Gastroesophageal sphincter (tissue), 4 donors: ENCODE results near the gene FAU. TPM values are rescaled to one million over a fixed set of nuclear protein-coding genes. Genes with fewer than 3 reads are reported as not detected.

Experiments
- ATAC-seq: fragments of 150-250 bp; one replicate; pipeline ENCODE4 v1.9.1; 2016; ENCODE audit warnings: mild to moderate bottlenecking, moderate library complexity
- H3K27ac ChIP-seq, 4 donors: fragments of 200-600 bp; sonication (generic) in 3 of 4; 1 replicate in 3 of 4; 2 replicates in 1 of 4; pipeline ENCODE4 v1.5.1; 2016 to 2019
- H3K27me3 ChIP-seq: fragments of 200-600 bp; sonication (generic); one replicate; pipeline ENCODE4 v1.5.1; 2019
- H3K36me3 ChIP-seq, 2 donors: fragments of 200-600 bp; sonication (generic); one replicate each; pipeline ENCODE4 v1.5.1; 2019; ENCODE audit warnings: control low read depth in 1 of 2
- H3K4me1 ChIP-seq, 3 donors: fragments of 200-600 bp; sonication (generic); 1 replicate in 2 of 3; 2 replicates in 1 of 3; pipeline ENCODE4 v1.5.1; 2016 to 2019; ENCODE audit warnings: control low read depth in 2 of 3
- H3K4me3 ChIP-seq, 2 donors: fragments of 200-600 bp; sonication (generic); one replicate each; pipeline ENCODE4 v1.5.1; 2019; ENCODE audit warnings: mild to moderate bottlenecking in 1 of 2, moderate library complexity in 1 of 2
- H3K9me3 ChIP-seq, 3 donors: fragments of 200-600 bp; sonication (generic); one replicate each; pipeline ENCODE4 v1.5.1; 2017 to 2019; ENCODE audit warnings: control low read depth in 2 of 3
- CTCF ChIP-seq, 4 experiments: fragments of 200-600 bp in 2 of 4; fragments of 450-650 bp in 2 of 4; sonication (generic) in 1 of 4; IDR thresholded peaks; one replicate each; pipeline ENCODE4 v1.5.1; 2017 to 2019; ENCODE audit warnings: antibody characterized with exemption in 4 of 4, mild to moderate bottlenecking in 2 of 4, moderate library complexity in 2 of 4
- EP300 ChIP-seq: sonication (generic); formaldehyde crosslinking; IDR thresholded peaks from one replicate; pipeline ENCODE4 v1.6.1; 2017; ENCODE audit warnings: antibody characterized with exemption, mild to moderate bottlenecking
- POLR2A ChIP-seq, 2 donors: fragments of 450-650 bp; IDR thresholded peaks; one replicate each; pipeline ENCODE4 v1.6.1; 2017; ENCODE audit warnings: antibody characterized with exemption in 2 of 2, mild to moderate bottlenecking in 2 of 2, moderate library complexity in 1 of 2
- POLR2AphosphoS5 ChIP-seq: sonication (generic); formaldehyde crosslinking; IDR thresholded peaks from one replicate; pipeline ENCODE4 v1.6.1; 2017; ENCODE audit warnings: antibody characterized with exemption
- WGBS, 2 donors: methylation state at CpG; one replicate each; pipeline ENCODE4 v1.1.5; 2018; ENCODE audit warnings: low coverage in 1 of 2; 5-methylcytosine and 5-hydroxymethylcytosine counted together
- total RNA-seq, 4 donors: library from RNA; depleted of rRNA; stranded (reverse); fragments of >200 nt; gene quantifications; one replicate each; pipeline ENCODE4 v1.1.0, GENCODE V29; 2016

The FAU gene
- total RNA-seq, 4 donors from 2014 or later, result 464 to 971 (median 566) TPM

- TF ChIP-seq POLR2AphosphoS5, result no peak
- no peak for TF ChIP-seq POLR2A (IDR thresholded peaks at IDR 0.05)
- no peak for TF ChIP-seq CTCF (IDR thresholded peaks at IDR 0.05)
- no peak for ATAC-seq
- 78 to 80% methylated on average over 11 to 15 of the region's 15 CpGs for WGBS, 2 donors
- peaks cover 0 to 15% of the 10 kb centered on the region in 2 donors for H3K36me3 ChIP-seq
- H3K27me3 ChIP-seq, result no peaks in the 10 kb centered on the region
- peaks cover 0 to 38% (median 11%) of the 10 kb centered on the region in 3 donors for H3K4me1 ChIP-seq
- no peaks in the 10 kb centered on the region for H3K9me3 ChIP-seq
- H3K4me3 ChIP-seq, result no peak overlapping the region
- H3K27ac ChIP-seq, result no peak overlapping the region
Observed at GRCh38 chr11:65136515-65137096, 14.7 kb upstream of the FAU start.

DNA sequence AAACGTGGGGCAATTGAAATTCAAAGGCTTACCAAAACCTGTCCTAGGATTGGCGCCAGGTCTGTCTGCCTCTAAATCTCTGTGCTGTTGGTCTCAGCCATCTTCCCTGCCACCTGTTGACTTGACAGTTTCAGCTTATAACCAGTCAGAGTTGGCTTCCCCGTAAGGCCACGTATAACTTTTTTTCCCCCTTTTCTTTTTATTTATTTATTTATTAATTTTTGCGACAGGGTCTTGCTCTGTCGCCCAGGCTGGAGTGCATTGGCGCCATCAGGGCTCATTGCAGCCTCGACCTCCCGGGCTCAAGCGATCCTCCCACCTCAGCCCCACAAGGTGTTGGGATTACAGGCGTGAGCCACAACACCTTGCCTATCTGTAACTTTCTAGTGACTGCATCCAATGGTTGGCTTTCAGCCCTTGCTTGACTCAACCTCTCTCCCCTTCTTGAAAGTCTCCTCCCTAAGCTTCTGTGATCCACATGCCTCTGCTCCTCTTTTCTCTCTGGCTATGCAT lies 13.8 kb upstream of the FAU start:
- peaks cover 0 to 43% (median 11%) of the 10 kb centered on the region in 3 donors for H3K4me1 ChIP-seq
- ATAC-seq, result no peak
- peak overlapping the region; percentile 94 to 98 (median 96) for H3K27ac ChIP-seq
- H3K9me3 ChIP-seq, result no peaks in the 10 kb centered on the region
- TF ChIP-seq EP300 (no peak), CTCF (IDR thresholded peaks at IDR 0.05) (no peak), POLR2AphosphoS5 (no peak), POLR2A (IDR thresholded peaks at IDR 0.05) (no peak)
- peak overlapping the region; percentile 84 to 96 for H3K4me3 ChIP-seq
- WGBS, 2 donors, result 17 to 41% methylated on average over 5 to 11 of the region's 11 CpGs
- H3K36me3 ChIP-seq, result peaks cover 0 to 24% of the 10 kb centered on the region in 2 donors
- H3K27me3 ChIP-seq, result no peaks in the 10 kb centered on the region

- WGBS, 2 donors, result 0% methylated on average over 2 to 21 of the region's 24 CpGs
- peak; percentile 95 for ATAC-seq
Observed at GRCh38 chr11:65134952-65135632, 13.2 kb upstream of the FAU start.

GRCh38 chr11:65134240-65134951 lies 12.5 kb upstream of the FAU start, which contains the start of gene SYVN1:
SYVN1 (minus strand) TSS chr11:65134519; CDS start chr11:65133601, 918 bp downstream.
- Histone ChIP-seq H3K9me3 (no peaks in the 10 kb centered on the region), H3K4me1 (peaks cover 0 to 43% (median 11%) of the 10 kb centered on the region in 3 donors), H3K36me3 (peaks cover 0 to 37% of the 10 kb centered on the region in 2 donors), H3K27me3 (no peaks in the 10 kb centered on the region), H3K4me3 (peak within 1 kb of the TSS; percentile 84 to 96), H3K27ac (peak within 1 kb of the TSS; percentile 94 to 98 (median 96))
- WGBS, 2 donors, result 0% methylated on average over 13 of the region's 60 CpGs; no CpG with 5 or more reads in 1 of the 2 donors
- peak; percentile 95 for TF ChIP-seq POLR2A (IDR thresholded peaks at IDR 0.05)
- TF ChIP-seq CTCF (IDR thresholded peaks at IDR 0.05), result no peak
- TF ChIP-seq POLR2AphosphoS5, result peak; percentile 98
- ATAC-seq, result peak; percentile 90

More at GRCh38 chr11:65134952-65135632, 13.2 kb upstream of the FAU start:
- peak overlapping the region; percentile 94 to 98 (median 96) for H3K27ac ChIP-seq
- H3K4me1 ChIP-seq, result peaks cover 0 to 43% (median 11%) of the 10 kb centered on the region in 3 donors
- H3K9me3 ChIP-seq, result no peaks in the 10 kb centered on the region
- TF ChIP-seq EP300, result no peak
- peak; percentile 63 for TF ChIP-seq POLR2AphosphoS5
- no peak for TF ChIP-seq POLR2A (IDR thresholded peaks at IDR 0.05)
- peak in 1 of 4 experiments; percentile 11 for TF ChIP-seq CTCF (IDR thresholded peaks at IDR 0.05)
- peak overlapping the region; percentile 84 to 96 for H3K4me3 ChIP-seq
- H3K36me3 ChIP-seq, result peaks cover 0 to 30% of the 10 kb centered on the region in 2 donors
- no peaks in the 10 kb centered on the region for H3K27me3 ChIP-seq
